ENCODE results near the gene IFNAR1.
A peak's percentile ranks its signal among the peaks of the same experiment; 100 is the strongest.

Gene IFNAR1

GRCh38 chr21:33324291-33325221, at the start of gene IFNAR1:
Gene IFNAR1, plus strand, starts transcription at chr21:33324970. Its CDS starts 86 bp downstream, at chr21:33325056.
- DNase-seq = peak; percentile 44 to 99 (median 96)

DNA sequence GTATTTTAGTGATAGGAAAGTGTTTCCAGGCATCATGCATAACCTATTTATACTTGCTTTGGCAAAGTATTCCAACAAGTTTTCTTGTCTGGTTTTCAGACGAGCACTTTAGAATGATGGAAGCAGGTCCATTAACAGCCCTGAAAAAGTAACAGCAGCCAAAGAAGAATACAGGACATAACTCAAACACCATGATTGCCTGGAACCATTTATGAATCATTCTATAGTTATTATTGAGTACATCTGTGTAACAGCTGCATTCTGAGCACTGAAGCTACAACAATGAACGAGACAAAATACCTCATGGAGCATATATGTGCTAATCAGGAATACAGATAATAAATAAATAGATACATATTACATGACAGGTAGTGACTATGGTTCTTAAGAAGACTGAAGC, 46.0 kb upstream of the IFNAR1 start:
- no peak for DNase-seq

GRCh38 chr21:33279330-33279820, 45.4 kb upstream of the IFNAR1 start:
- DNase-seq = no peak

GRCh38 chr21:33281096-33281652, 43.6 kb upstream of the IFNAR1 start:
- DNase-seq = no peak

GRCh38 chr21:33283203-33283602, 41.6 kb upstream of the IFNAR1 start:
- no peak for DNase-seq

DNA sequence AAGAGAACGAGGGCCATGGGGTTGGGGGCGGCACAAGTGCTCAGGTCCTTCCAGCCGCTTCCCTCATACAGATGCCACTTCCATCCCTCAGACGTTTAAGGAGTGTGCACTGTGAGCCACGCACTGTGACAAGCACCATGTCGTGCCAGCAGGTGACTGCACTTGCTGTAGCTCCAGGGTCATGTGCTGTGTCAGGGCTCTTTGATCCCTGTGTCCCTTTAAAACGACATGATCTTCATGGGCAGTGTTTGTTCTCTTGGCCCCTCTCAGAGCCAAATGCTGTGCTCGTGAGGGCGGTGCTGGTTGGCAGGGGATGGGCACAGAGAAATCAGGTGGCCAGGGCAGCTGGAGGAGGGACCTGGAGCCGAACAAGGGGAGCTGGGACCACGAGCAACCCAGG, 38.7 kb upstream of the IFNAR1 start:
- no peak for DNase-seq

GRCh38 chr21:33286600-33287456, 37.9 kb upstream of the IFNAR1 start:
- no peak for DNase-seq

DNA sequence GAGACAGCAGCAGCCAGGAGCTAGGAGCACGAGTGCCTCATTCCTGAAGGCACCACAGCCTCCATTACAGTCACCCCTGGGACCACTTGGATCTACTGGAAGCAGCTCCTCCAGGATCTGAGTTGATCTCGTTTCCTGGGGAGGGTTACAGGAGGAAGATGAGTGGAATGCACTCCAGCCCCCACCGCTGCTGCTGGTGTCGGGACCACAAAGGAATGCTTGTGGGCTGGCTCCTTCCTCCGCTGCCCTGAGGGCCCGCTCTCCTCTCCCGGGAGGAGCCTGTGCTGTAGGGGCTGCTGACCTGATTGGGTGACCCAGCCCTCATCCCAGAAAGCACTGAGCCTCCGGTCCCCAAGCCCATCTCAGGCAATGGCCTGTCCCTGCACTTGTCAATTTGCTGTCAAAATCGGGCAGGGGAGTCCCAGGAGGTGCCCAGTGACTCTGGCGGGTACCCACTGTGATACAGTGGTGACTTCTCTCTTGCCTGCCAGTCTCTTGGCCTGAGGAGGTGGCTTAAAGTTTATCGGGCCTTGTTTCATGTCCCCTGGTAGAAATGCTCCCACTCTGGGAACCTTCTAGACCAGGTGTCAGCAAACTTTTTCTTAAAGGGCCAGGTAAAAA, 35.5 kb upstream of the IFNAR1 start:
- no peak for DNase-seq

GRCh38 chr21:33290441-33290840, 34.3 kb upstream of the IFNAR1 start:
- no peak for DNase-seq

DNA sequence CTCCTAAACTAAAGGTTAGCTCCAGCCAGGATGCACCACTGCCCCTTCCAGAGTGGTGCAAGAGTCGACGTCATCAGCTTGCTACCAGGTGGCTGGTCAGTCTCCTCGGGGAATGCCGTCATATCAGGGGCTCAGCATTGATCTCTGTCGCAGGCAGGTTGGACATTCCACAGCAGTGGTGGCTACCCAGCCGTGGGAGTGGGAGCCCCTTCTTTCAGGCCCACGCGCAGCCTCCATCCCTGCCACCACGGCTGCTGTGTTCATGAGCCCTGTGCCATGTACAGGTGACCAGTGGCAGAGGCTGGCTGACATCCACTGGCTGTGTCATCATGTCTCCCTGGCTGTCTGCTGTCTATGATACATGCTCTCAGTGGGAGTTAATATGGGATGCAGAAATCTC, 33.1 kb upstream of the IFNAR1 start:
- DNase-seq = no peak

GRCh38 chr21:33292724-33293123, 32.0 kb upstream of the IFNAR1 start:
- DNase-seq = no peak

DNA sequence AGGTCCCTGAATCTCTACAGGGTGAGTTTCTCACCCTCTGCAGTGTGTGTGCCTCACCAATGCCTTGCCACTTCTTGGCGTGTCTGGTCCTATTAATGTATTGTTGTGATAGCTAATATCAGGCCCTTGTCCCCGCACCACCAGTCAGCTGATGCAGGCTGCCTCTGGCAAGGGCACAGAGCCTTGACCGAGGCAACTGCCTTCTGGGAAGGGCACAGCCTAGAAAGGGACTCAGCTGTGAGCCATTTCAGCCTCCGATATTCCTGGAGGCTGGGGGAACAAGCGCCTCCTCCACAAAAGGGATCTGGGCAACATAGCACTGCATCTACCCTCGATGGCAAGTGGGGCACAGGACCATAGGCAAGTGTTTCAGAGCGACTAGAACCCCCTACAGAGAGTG, 31.6 kb upstream of the IFNAR1 start:
- DNase-seq = peak in 6 of 56 donors; percentile 4 to 34 (median 13)

DNA sequence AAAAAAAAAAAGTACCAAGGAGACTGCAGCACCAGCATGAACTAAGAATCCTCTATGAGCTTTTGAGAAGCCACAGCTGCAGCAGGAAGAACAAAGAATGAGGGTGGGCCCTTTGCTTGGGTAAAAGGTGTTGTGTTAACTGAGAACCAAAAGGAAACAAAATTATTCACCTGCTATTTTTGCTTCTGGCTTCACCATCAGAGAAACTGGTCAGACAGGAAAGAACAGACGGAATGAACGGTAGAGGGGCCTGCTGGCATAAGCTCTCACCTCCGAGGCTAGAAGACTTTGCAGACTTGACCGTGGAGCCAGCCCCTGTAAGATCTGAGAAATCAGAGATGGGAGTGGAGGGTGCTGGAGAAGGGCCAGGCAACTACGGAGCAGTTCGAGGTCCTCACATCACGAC, 31.0 kb upstream of the IFNAR1 start:
- DNase-seq = no peak

GRCh38 chr21:33296156-33296555, 28.6 kb upstream of the IFNAR1 start:
- no peak for DNase-seq

DNA sequence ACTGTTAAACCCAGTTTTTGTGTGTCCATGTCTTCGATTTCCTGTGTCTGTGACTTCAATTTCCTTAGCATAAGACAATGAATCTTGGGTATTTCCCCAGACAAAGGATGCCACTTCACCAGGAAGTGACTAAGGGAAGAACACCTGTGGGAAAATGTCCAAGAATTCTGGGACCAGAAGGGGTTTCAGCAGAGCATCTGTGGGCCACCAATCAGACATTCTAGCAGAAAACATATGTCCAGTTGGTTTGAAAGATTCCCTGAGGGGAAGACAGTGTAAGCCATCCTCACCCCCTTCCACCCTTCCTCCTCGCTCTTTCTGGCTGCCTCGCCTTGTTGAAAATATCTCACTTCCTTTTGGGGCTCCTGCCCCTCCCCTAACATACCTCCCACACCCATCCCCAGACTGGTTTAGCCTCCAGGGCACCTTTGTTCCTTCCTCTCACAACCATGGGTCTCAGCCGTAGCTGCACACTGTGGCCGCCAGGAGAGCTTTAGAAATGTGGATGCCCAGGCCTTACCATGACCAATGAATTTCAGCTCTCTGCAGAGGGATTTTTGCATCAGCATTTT, 25.5 kb upstream of the IFNAR1 start:
- no peak for DNase-seq

- peak in 2 of 56 donors; percentile 2 to 7 for DNase-seq
Measured at GRCh38 chr21:33300701-33301631, 23.8 kb upstream of the IFNAR1 start.

DNA sequence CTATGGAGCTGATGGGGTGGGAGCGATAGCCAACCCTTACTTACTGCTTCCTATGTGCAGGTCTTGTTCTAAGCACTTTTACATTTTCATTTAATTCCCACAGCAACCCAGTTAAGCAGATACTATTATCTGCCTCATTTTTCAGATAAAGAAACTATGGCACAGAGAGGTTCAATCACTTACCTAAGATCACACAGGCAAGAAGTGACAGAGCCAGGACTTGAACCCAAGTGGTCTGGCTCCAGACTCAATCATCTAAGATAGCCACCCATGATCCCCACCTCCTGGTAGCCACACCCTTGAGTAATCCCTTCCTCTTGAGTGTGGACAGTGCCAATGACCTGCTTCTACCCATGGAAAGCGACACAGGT, 23.2 kb upstream of the IFNAR1 start:
- no peak for DNase-seq

- no peak for DNase-seq
Measured at GRCh38 chr21:33302055-33302454, 22.7 kb upstream of the IFNAR1 start.

DNA sequence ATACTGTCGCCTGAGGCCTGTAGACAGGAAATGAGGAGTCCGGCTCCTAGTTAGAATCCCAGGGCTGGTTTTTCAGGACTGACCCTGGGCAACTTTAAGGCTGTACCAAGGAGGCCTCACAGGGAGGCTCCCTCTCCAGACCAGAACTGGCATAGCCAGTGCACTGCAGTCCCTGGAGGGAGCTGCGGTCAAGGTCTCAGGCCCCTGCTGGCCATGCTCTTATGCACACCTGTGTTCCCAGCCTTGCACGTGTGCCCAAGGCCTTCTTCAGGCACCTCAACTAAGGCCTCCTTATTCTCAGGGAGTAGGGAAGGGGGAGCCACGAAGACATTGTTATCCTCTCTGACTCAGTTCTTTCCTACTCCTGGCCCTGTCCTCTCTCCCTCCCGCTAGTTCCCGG, 22.0 kb upstream of the IFNAR1 start:
- no peak for DNase-seq

- no peak for DNase-seq
Measured at GRCh38 chr21:33305344-33305671, 19.5 kb upstream of the IFNAR1 start.

All from nucleus accumbens (tissue), 56 donors.